WTC11 (cell line): Measurements from ENCODE around the gene PRKG2. TPM values are rescaled to one million over a fixed set of nuclear protein-coding genes. Genes with fewer than 3 reads are reported as not detected.
A peak's percentile ranks its signal among the peaks of the same experiment; 100 is the strongest.

Experiments
- ATAC-seq: fragments of 200-7000 bp; cut with Tn5 transposase; 2 replicates; pipeline ENCODE4 v1.10.0; 2021; ENCODE audit warnings: mild to moderate bottlenecking, moderate library complexity
- CTCF ChIA-PET: fragments of 300-600 bp; sonication (Branson Sonifier 250); formaldehyde crosslinking; loops from one replicate; lab custom pipeline; 2021; ENCODE audit warnings: antibody characterized with exemption; lab: Charles Lee
- POLR2A ChIA-PET: fragments of 350-600 bp; sonication (Branson Sonifier 250); formaldehyde crosslinking; loops from one replicate; lab custom pipeline; 2021; ENCODE audit warnings: antibody characterized with exemption; lab: Charles Lee
- DNase-seq: peaks from one replicate; pipeline ENCODE4 v3.0.0; 2021; ENCODE audit warnings: low spot score
- H3K27ac Mint-ChIP-seq: 2 replicates; pipeline ENCODE4 v1.8.0; 2021; ENCODE audit warnings: mixed read lengths
- H3K27me3 Mint-ChIP-seq: 2 replicates; pipeline ENCODE4 v1.8.0; 2021; ENCODE audit warnings: low read depth, mild to moderate bottlenecking, moderate library complexity, mixed read lengths
- H3K36me3 Mint-ChIP-seq: 2 replicates; pipeline ENCODE4 v1.8.0; 2021; ENCODE audit warnings: mixed read lengths
- H3K4me1 Mint-ChIP-seq: 2 replicates; pipeline ENCODE4 v1.8.0; 2022; ENCODE audit warnings: mixed read lengths
- H3K4me3 Mint-ChIP-seq: 2 replicates; pipeline ENCODE4 v1.8.0; 2021; ENCODE audit warnings: mild to moderate bottlenecking, moderate library complexity, mixed read lengths
- H3K9me3 Mint-ChIP-seq: 2 replicates; pipeline ENCODE4 v1.8.0; 2021; ENCODE audit warnings: mixed read lengths
- CREB1 ChIP-seq: sonication (generic); formaldehyde crosslinking; IDR thresholded peaks from 2 replicates; pipeline ENCODE4 v1.8.0; 2023; ENCODE audit warnings: mild to moderate bottlenecking, missing genetic modification reagents
- GABPB1 ChIP-seq: sonication (generic); formaldehyde crosslinking; IDR thresholded peaks from 2 replicates; pipeline ENCODE4 v1.8.1; 2023; ENCODE audit warnings: mild to moderate bottlenecking, missing genetic modification reagents
- GRHL2 ChIP-seq: fragments of 250-450 bp; sonication (Bioruptor Pico); IDR thresholded peaks from 2 replicates; pipeline ENCODE4 v1.8.0; 2022; ENCODE audit warnings: mild to moderate bottlenecking, moderate library complexity; ENCODE audit not compliant: insufficient replicate concordance, severe bottlenecking
- HMGA2 ChIP-seq: fragments of 250-450 bp; sonication (Bioruptor Pico); IDR thresholded peaks from 2 replicates; pipeline ENCODE4 v1.4.0; 2021; ENCODE audit warnings: mild to moderate bottlenecking, moderate library complexity
- HMGXB4 ChIP-seq: sonication (generic); formaldehyde crosslinking; IDR thresholded peaks from 2 replicates; pipeline ENCODE4 v1.8.1; 2023; ENCODE audit warnings: mild to moderate bottlenecking, moderate library complexity, missing genetic modification reagents
- JAZF1 ChIP-seq: fragments of 250-450 bp; sonication (Bioruptor Pico); IDR thresholded peaks from 2 replicates; pipeline ENCODE4 v1.9.0; 2021; ENCODE audit warnings: moderate library complexity, mild to moderate bottlenecking, inconsistent platforms
- JUN ChIP-seq: sonication (generic); formaldehyde crosslinking; IDR thresholded peaks from 2 replicates; pipeline ENCODE4 v1.8.0; 2023; ENCODE audit warnings: mild to moderate bottlenecking, missing genetic modification reagents
- KAT7 ChIP-seq: sonication (generic); formaldehyde crosslinking; IDR thresholded peaks from 2 replicates; pipeline ENCODE4 v1.8.1; 2023; ENCODE audit warnings: missing genetic modification reagents, mild to moderate bottlenecking, borderline replicate concordance
- MLX ChIP-seq: sonication (generic); formaldehyde crosslinking; IDR thresholded peaks from 2 replicates; pipeline ENCODE4 v1.8.1; 2023; ENCODE audit warnings: mild to moderate bottlenecking, missing genetic modification reagents, moderate library complexity
- MYBL2 ChIP-seq: sonication (generic); formaldehyde crosslinking; IDR thresholded peaks from 2 replicates; pipeline ENCODE4 v1.8.1; 2023; ENCODE audit warnings: mild to moderate bottlenecking, moderate library complexity, missing genetic modification reagents
- NFE2L1 ChIP-seq: sonication (generic); formaldehyde crosslinking; IDR thresholded peaks from 2 replicates; pipeline ENCODE4 v1.8.1; 2023; ENCODE audit warnings: missing genetic modification reagents
- NFYB ChIP-seq: sonication (generic); formaldehyde crosslinking; conservative IDR thresholded peaks from 2 replicates; pipeline ENCODE4 v1.8.0; 2022; ENCODE audit warnings: low read depth, missing genetic modification reagents
- SMAD3 ChIP-seq: sonication (generic); formaldehyde crosslinking; IDR thresholded peaks from 2 replicates; pipeline ENCODE4 v1.8.0; 2022; ENCODE audit warnings: missing genetic modification reagents, mild to moderate bottlenecking, borderline replicate concordance
- SOX15 ChIP-seq: fragments of 250-450 bp; sonication (Bioruptor Pico); IDR thresholded peaks from 2 replicates; pipeline ENCODE4 v1.9.0; 2021; ENCODE audit warnings: mild to moderate bottlenecking
- ZBTB21 ChIP-seq: sonication (generic); formaldehyde crosslinking; IDR thresholded peaks from 2 replicates; pipeline ENCODE4 v1.8.1; 2023; ENCODE audit warnings: mild to moderate bottlenecking, missing genetic modification reagents, borderline replicate concordance
- ZNF219 ChIP-seq: sonication (generic); formaldehyde crosslinking; IDR thresholded peaks from 2 replicates; pipeline ENCODE4 v1.8.0; 2023; ENCODE audit warnings: missing genetic modification reagents, mild to moderate bottlenecking, borderline replicate concordance
- ZNF317 ChIP-seq: sonication (generic); formaldehyde crosslinking; IDR thresholded peaks from 2 replicates; pipeline ENCODE4 v1.8.1; 2023; ENCODE audit warnings: low read depth, mild to moderate bottlenecking, moderate library complexity, missing genetic modification reagents, borderline replicate concordance
- ZNF671 ChIP-seq: fragments of 250-450 bp; sonication (Bioruptor Pico); IDR thresholded peaks from 2 replicates; pipeline ENCODE4 v1.8.0; 2021; ENCODE audit warnings: mild to moderate bottlenecking
- total RNA-seq: library from RNA; stranded (reverse); gene quantifications from 3 replicates; pipeline ENCODE4 v1.2.3, GENCODE V29; 2021
- TF ChIP-seq, protein P1 (sequence below): sonication (generic); formaldehyde crosslinking; IDR thresholded peaks from 2 replicates; pipeline ENCODE4 v1.8.0; 2022; ENCODE audit warnings: missing genetic modification reagents
- TF ChIP-seq, protein P2 (sequence below): sonication (generic); formaldehyde crosslinking; conservative IDR thresholded peaks from 2 replicates; pipeline ENCODE4 v1.8.1; 2023; ENCODE audit warnings: mild to moderate bottlenecking, low read depth, missing genetic modification reagents, moderate library complexity

PRKG2 gene
- total RNA-seq, 1 experiment from 2014 or later: 2.7 TPM

DNA sequence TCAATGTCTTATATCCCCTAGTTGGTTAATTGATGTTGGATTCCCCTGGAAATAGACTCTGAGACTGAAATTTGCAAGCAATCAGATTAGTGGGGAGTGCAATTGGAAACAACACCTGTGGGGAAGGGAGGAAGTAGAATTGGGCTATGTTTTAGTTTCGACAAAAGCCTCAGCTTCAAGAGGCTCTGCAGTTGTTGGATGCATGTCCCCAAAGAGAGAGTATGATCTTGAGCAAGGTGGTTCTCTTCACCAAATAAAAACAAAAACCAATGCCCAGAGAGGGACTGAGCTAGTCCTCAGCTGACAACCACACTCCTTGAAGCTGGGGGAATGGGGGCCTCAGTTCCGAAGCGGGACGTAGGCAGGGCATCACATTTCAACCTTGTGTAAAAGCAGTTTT, 77.1 kb downstream of the PRKG2 start:
- ATAC-seq: no peak
- peaks cover 18% of the 10 kb centered on the region for H3K4me1 Mint-ChIP-seq
- POLR2A ChIA-PET: no interaction called here

DNA sequence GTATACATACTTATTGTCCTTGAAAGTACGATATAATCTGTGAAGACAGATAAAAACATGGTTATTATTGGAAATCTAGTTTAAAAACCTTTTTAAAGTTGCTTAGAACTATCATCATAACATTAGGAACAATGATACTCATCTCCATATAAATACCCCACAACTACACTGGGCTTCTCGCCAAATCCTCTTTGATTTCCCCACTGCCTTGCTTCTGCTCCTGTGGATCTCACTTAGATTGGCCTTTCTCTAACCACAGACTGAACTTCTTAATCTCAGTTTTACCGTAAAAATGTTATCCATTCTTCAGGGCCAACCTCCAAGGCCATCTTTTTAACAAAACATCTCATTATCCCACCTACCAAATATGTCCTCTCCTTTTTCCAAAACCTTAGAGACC, 77.6 kb downstream of the PRKG2 start:
- peaks cover 18% of the 10 kb centered on the region for H3K4me1 Mint-ChIP-seq
- POLR2A ChIA-PET: no interaction called here
- peaks cover 3% of the 10 kb centered on the region for H3K36me3 Mint-ChIP-seq
- H3K4me3 Mint-ChIP-seq: no peak overlapping the region
- peak overlapping the region; percentile 55; the same call in 1 of the 2 replicates for H3K27ac Mint-ChIP-seq
- CTCF ChIA-PET: interaction anchor here (1.0 to 1.3 kb wide), 2 partner anchors 68 to 214 kb away, joined by 3 read pairs; no protein-coding TSS in a partner anchor
- ATAC-seq (peak; percentile 50), DNase-seq (no peak)
- H3K9me3 Mint-ChIP-seq: no peaks in the 10 kb centered on the region
- TF ChIP-seq NFYB (CRISPR knock-in tag): no peak
- TF ChIP-seq, all 79 proteins: peak for 0
- H3K27me3 Mint-ChIP-seq: no peaks in the 10 kb centered on the region

More for the DNA sequence above, 77.1 kb downstream of the PRKG2 start:
- Mint-ChIP-seq H3K27me3 (no peaks in the 10 kb centered on the region), H3K9me3 (no peaks in the 10 kb centered on the region), H3K27ac (no peak overlapping the region; the same call in 1 of the 2 replicates), H3K4me3 (no peak overlapping the region), H3K36me3 (peaks cover 3% of the 10 kb centered on the region)
- CTCF ChIA-PET: interaction anchor here (1.3 kb wide), 1 partner anchor 214 kb away, joined by 3 read pairs; no protein-coding TSS in a partner anchor
- no peak for TF ChIP-seq GRHL2 (CRISPR knock-in tag)
- TF ChIP-seq, protein P1, sequence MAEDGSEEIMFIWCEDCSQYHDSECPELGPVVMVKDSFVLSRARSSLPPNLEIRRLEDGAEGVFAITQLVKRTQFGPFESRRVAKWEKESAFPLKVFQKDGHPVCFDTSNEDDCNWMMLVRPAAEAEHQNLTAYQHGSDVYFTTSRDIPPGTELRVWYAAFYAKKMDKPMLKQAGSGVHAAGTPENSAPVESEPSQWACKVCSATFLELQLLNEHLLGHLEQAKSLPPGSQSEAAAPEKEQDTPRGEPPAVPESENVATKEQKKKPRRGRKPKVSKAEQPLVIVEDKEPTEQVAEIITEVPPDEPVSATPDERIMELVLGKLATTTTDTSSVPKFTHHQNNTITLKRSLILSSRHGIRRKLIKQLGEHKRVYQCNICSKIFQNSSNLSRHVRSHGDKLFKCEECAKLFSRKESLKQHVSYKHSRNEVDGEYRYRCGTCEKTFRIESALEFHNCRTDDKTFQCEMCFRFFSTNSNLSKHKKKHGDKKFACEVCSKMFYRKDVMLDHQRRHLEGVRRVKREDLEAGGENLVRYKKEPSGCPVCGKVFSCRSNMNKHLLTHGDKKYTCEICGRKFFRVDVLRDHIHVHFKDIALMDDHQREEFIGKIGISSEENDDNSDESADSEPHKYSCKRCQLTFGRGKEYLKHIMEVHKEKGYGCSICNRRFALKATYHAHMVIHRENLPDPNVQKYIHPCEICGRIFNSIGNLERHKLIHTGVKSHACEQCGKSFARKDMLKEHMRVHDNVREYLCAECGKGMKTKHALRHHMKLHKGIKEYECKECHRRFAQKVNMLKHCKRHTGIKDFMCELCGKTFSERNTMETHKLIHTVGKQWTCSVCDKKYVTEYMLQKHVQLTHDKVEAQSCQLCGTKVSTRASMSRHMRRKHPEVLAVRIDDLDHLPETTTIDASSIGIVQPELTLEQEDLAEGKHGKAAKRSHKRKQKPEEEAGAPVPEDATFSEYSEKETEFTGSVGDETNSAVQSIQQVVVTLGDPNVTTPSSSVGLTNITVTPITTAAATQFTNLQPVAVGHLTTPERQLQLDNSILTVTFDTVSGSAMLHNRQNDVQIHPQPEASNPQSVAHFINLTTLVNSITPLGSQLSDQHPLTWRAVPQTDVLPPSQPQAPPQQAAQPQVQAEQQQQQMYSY: no peak
- TF ChIP-seq KAT7 (CRISPR knock-in tag): no peak
- no peak for TF ChIP-seq JAZF1 (CRISPR knock-in tag)
- no peak for TF ChIP-seq MYBL2 (CRISPR knock-in tag)
- TF ChIP-seq ZNF219: no peak
- TF ChIP-seq GABPB1 (CRISPR knock-in tag): no peak
- no peak for TF ChIP-seq CREB1
- TF ChIP-seq, protein P2, sequence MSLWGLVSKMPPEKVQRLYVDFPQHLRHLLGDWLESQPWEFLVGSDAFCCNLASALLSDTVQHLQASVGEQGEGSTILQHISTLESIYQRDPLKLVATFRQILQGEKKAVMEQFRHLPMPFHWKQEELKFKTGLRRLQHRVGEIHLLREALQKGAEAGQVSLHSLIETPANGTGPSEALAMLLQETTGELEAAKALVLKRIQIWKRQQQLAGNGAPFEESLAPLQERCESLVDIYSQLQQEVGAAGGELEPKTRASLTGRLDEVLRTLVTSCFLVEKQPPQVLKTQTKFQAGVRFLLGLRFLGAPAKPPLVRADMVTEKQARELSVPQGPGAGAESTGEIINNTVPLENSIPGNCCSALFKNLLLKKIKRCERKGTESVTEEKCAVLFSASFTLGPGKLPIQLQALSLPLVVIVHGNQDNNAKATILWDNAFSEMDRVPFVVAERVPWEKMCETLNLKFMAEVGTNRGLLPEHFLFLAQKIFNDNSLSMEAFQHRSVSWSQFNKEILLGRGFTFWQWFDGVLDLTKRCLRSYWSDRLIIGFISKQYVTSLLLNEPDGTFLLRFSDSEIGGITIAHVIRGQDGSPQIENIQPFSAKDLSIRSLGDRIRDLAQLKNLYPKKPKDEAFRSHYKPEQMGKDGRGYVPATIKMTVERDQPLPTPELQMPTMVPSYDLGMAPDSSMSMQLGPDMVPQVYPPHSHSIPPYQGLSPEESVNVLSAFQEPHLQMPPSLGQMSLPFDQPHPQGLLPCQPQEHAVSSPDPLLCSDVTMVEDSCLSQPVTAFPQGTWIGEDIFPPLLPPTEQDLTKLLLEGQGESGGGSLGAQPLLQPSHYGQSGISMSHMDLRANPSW (CRISPR knock-in tag): no peak
- TF ChIP-seq SOX15: no peak
- TF ChIP-seq HMGXB4 (CRISPR knock-in tag): no peak
- TF ChIP-seq JUN (CRISPR knock-in tag): no peak
- TF ChIP-seq MLX (CRISPR knock-in tag): no peak
- TF ChIP-seq ZBTB21 (CRISPR knock-in tag): no peak
- no peak for TF ChIP-seq HMGA2 (CRISPR knock-in tag)
- TF ChIP-seq ZNF671 (CRISPR knock-in tag): no peak
- TF ChIP-seq NFE2L1 (CRISPR knock-in tag): no peak
- TF ChIP-seq SMAD3: no peak
- TF ChIP-seq ZNF317 (CRISPR knock-in tag): no peak
- DNase-seq: no peak
